Measurements from ENCODE around the gene PRKCI. TPM values are rescaled to one million over a fixed set of nuclear protein-coding genes. Genes with fewer than 3 reads are reported as not detected.
A peak's percentile ranks its signal among the peaks of the same experiment; 100 is the strongest.
"Not testable (repeated sequence)": the region's sequence is repeated elsewhere in the genome, so short reads cannot be mapped to it uniquely, and the experiment has no call there.

PRKCI gene
- total and polyA plus RNA-seq, 2 experiments from 2014 or later = 33.0 to 47.7 TPM

- no peaks in the 10 kb centered on the region for H3K36me3 ChIP-seq (ENCODE audit: low read depth)
- in situ Hi-C loops (cut with MboI) = no loop called here
- H3K4me3 ChIP-seq = no peak overlapping the region
- no peaks in the 10 kb centered on the region for H3K4me1 ChIP-seq (ENCODE audit: insufficient read depth)
- H2AFZ ChIP-seq = peak overlapping the region; percentile 37; the same call in 1 of the 2 replicates
- H3K9ac ChIP-seq = no peak overlapping the region
- H3K27ac ChIP-seq = no peak overlapping the region
- H3K27me3 ChIP-seq (replicated peaks; ENCODE audit: insufficient read depth) = 0 out of 2 replicates have a peak, but pooled peaks cover 3% of the 10 kb centered on the region
- 6 to 11% methylated on average over 2 of the region's 2 CpGs for WGBS, 2 experiments (ENCODE audit: low coverage in 1 of 2, low lambda C conversion rate in 2 of 2, missing lambda C conversion rate in 2 of 2)
- DNase-seq = peak; percentile 7
- no peak for TF ChIP-seq EZH2phosphoT487 (IDR thresholded peaks at IDR 0.05; ENCODE audit: insufficient read depth, low read depth)
- no peak for TF ChIP-seq EZH2 (IDR thresholded peaks at IDR 0.05; ENCODE audit: insufficient read depth, poor library complexity, severe bottlenecking)
- no peaks in the 10 kb centered on the region for H3K79me2 ChIP-seq (ENCODE audit: insufficient read depth)
- no peaks in the 10 kb centered on the region for H3K9me2 ChIP-seq (ENCODE audit: insufficient read depth)
- H4K20me1 ChIP-seq (ENCODE audit: insufficient read depth) = no peaks in the 10 kb centered on the region
- no peaks in the 10 kb centered on the region for H3F3A ChIP-seq (ENCODE audit: insufficient read depth)
- no peak overlapping the region for H3K4me2 ChIP-seq (ENCODE audit: unreplicated experiment)
- H3K9me3 ChIP-seq (ENCODE audit: low read depth) = no peaks in the 10 kb centered on the region
Measured at GRCh38 chr3:170205302-170205701, 16.9 kb upstream of the PRKCI start.

DNA sequence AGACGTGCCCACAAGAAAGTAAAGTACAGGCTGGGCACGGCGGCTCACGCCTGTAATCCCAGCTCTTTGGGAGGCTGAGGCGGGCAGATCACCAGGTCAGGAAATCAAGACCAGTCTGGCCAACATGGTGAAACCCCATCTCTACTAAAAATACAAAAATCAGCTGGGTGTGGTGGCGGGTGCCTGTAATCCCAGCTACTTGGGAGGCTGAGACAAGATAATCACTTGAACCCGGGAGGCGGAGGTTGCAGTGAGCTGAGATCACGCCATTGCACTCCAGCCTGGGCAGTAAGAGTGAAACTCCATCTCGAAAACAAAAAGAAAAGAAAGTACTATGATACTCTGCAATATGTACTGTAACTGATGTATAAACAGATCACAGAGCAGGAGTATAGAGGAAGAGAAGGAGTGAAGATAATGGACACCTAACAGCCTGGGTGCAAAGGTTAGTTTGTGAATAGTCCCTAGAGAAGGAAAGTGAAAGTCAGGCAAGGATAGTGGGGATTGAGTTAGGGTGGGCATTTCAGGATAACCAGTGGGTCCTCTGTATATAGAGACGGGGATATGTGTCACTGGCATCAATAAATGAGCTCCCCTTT is 16.0 kb upstream of the PRKCI start:
- H3K27me3 ChIP-seq (replicated peaks; ENCODE audit: insufficient read depth); H3K4me3 ChIP-seq; H3K9ac ChIP-seq; H3K79me2 ChIP-seq (ENCODE audit: insufficient read depth); H3K27ac ChIP-seq; in situ Hi-C loops (cut with MboI); DNase-seq; H3K36me3 ChIP-seq (ENCODE audit: low read depth); H3F3A ChIP-seq (ENCODE audit: insufficient read depth); H3K9me3 ChIP-seq (ENCODE audit: low read depth); H4K20me1 ChIP-seq (ENCODE audit: insufficient read depth); H3K4me2 ChIP-seq (ENCODE audit: unreplicated experiment); H2AFZ ChIP-seq; H3K4me1 ChIP-seq (ENCODE audit: insufficient read depth); H3K9me2 ChIP-seq (ENCODE audit: insufficient read depth): not testable (repeated sequence)
- WGBS, 2 experiments (ENCODE audit: low coverage in 1 of 2, low lambda C conversion rate in 2 of 2, missing lambda C conversion rate in 2 of 2) = 81 to 88% methylated on average over 11 of the region's 11 CpGs

DNA sequence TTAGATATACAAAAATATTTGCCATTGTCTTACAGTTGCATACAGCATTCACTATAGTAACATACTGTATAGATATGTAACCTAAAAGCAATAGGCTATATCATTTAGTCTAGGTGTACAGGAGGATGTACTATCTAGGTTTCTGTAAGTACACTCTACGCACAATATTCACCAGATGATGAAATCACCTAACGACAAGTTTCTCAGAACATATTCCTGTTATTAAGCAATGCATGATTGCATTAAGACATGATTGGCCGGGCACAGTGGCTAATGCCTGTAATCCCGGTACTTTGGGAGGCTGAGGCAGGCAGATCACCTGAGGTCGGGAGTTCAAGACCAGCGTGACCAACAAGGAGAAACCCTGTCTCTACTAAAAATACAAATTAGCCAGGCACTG is 14.5 kb upstream of the PRKCI start:
- H3K9me2 ChIP-seq (ENCODE audit: insufficient read depth) = no peaks in the 10 kb centered on the region
- H3K4me2 ChIP-seq (ENCODE audit: unreplicated experiment) = no peak overlapping the region
- H3F3A ChIP-seq (ENCODE audit: insufficient read depth) = no peaks in the 10 kb centered on the region
- no peak for TF ChIP-seq EZH2 (IDR thresholded peaks at IDR 0.05; ENCODE audit: insufficient read depth, poor library complexity, severe bottlenecking)
- no peak for TF ChIP-seq EZH2phosphoT487 (IDR thresholded peaks at IDR 0.05; ENCODE audit: insufficient read depth, low read depth)
- no peak overlapping the region for H3K27ac ChIP-seq
- H4K20me1 ChIP-seq (ENCODE audit: insufficient read depth) = no peaks in the 10 kb centered on the region
- in situ Hi-C loops (cut with MboI) = no loop called here
- no peak overlapping the region for H3K9ac ChIP-seq
- no peak overlapping the region for H3K4me3 ChIP-seq
- no peaks in the 10 kb centered on the region for H3K4me1 ChIP-seq (ENCODE audit: insufficient read depth)
- H2AFZ ChIP-seq = no peak overlapping the region
- 75 to 78% methylated on average over 6 of the region's 6 CpGs for WGBS, 2 experiments (ENCODE audit: low coverage in 1 of 2, low lambda C conversion rate in 2 of 2, missing lambda C conversion rate in 2 of 2)
- H3K27me3 ChIP-seq (replicated peaks; ENCODE audit: insufficient read depth) = no peaks in the 10 kb centered on the region
- no peaks in the 10 kb centered on the region for H3K79me2 ChIP-seq (ENCODE audit: insufficient read depth)
- H3K36me3 ChIP-seq (ENCODE audit: low read depth) = no peaks in the 10 kb centered on the region
- DNase-seq = no peak
- H3K9me3 ChIP-seq (ENCODE audit: low read depth) = no peaks in the 10 kb centered on the region

- no peak overlapping the region for H3K4me3 ChIP-seq
- 78 to 88% methylated on average over 1 of the region's 1 CpG for WGBS, 2 experiments (ENCODE audit: low coverage in 1 of 2, low lambda C conversion rate in 2 of 2, missing lambda C conversion rate in 2 of 2)
- in situ Hi-C loops (cut with MboI) = no loop called here
Measured at GRCh38 chr3:170211668-170212067, 10.6 kb upstream of the PRKCI start.

GRCh38 chr3:170219850-170220249 is 2.4 kb upstream of the PRKCI start:
- peaks cover 28% of the 10 kb centered on the region for H3K79me2 ChIP-seq (ENCODE audit: insufficient read depth)
- no peak overlapping the region for H3K9ac ChIP-seq
- no peaks in the 10 kb centered on the region for H3K36me3 ChIP-seq (ENCODE audit: low read depth)
- H3K27me3 ChIP-seq (replicated peaks; ENCODE audit: insufficient read depth) = no peaks in the 10 kb centered on the region
- no peak for TF ChIP-seq EZH2 (IDR thresholded peaks at IDR 0.05; ENCODE audit: insufficient read depth, poor library complexity, severe bottlenecking)
- no peak for TF ChIP-seq EZH2phosphoT487 (IDR thresholded peaks at IDR 0.05; ENCODE audit: insufficient read depth, low read depth)
- no peaks in the 10 kb centered on the region for H3K9me3 ChIP-seq (ENCODE audit: low read depth)
- H3F3A ChIP-seq (ENCODE audit: insufficient read depth) = peaks cover 11% of the 10 kb centered on the region; the same call in 1 of the 2 replicates
- H3K4me2 ChIP-seq (ENCODE audit: unreplicated experiment) = no peak overlapping the region
- no peak overlapping the region for H2AFZ ChIP-seq
- no peak overlapping the region for H3K4me3 ChIP-seq
- H3K9me2 ChIP-seq (ENCODE audit: insufficient read depth) = no peaks in the 10 kb centered on the region
- no peak overlapping the region for H3K27ac ChIP-seq
- H3K4me1 ChIP-seq (ENCODE audit: insufficient read depth) = peaks cover 11% of the 10 kb centered on the region
- WGBS, 2 experiments (ENCODE audit: low coverage in 1 of 2, low lambda C conversion rate in 2 of 2, missing lambda C conversion rate in 2 of 2) = 90% methylated on average over 1 of the region's 1 CpG
- in situ Hi-C loops (cut with MboI) = no loop called here
- no peak for DNase-seq
- H4K20me1 ChIP-seq (ENCODE audit: insufficient read depth) = no peaks in the 10 kb centered on the region

More at GRCh38 chr3:170211668-170212067, 10.6 kb upstream of the PRKCI start:
- no peak overlapping the region for H2AFZ ChIP-seq
- H3K27ac ChIP-seq = no peak overlapping the region
- no peaks in the 10 kb centered on the region for H4K20me1 ChIP-seq (ENCODE audit: insufficient read depth)
- no peaks in the 10 kb centered on the region for H3K36me3 ChIP-seq (ENCODE audit: low read depth)
- H3F3A ChIP-seq (ENCODE audit: insufficient read depth) = no peaks in the 10 kb centered on the region
- H3K27me3 ChIP-seq (replicated peaks; ENCODE audit: insufficient read depth) = no peaks in the 10 kb centered on the region
- H3K9me2 ChIP-seq (ENCODE audit: insufficient read depth) = no peaks in the 10 kb centered on the region
- H3K9me3 ChIP-seq (ENCODE audit: low read depth) = no peaks in the 10 kb centered on the region
- H3K4me2 ChIP-seq (ENCODE audit: unreplicated experiment) = no peak overlapping the region
- no peaks in the 10 kb centered on the region for H3K79me2 ChIP-seq (ENCODE audit: insufficient read depth)
- no peaks in the 10 kb centered on the region for H3K4me1 ChIP-seq (ENCODE audit: insufficient read depth)
- H3K9ac ChIP-seq = no peak overlapping the region
- no peak for DNase-seq
- TF ChIP-seq EZH2 (IDR thresholded peaks at IDR 0.05; ENCODE audit: insufficient read depth, poor library complexity, severe bottlenecking) (no peak), EZH2phosphoT487 (IDR thresholded peaks at IDR 0.05; ENCODE audit: insufficient read depth, low read depth) (no peak)
